HG03378 (cell line): Measurements from ENCODE around the gene LRRC30.

Experiments
- ATAC-seq: cut with Tn5 transposase; IDR thresholded peaks from one replicate; pipeline ENCODE4 v1.9.1; 2021; ENCODE audit warnings: mild to moderate bottlenecking, moderate library complexity; ENCODE audit not compliant: unreplicated experiment

LRRC30 gene

DNA sequence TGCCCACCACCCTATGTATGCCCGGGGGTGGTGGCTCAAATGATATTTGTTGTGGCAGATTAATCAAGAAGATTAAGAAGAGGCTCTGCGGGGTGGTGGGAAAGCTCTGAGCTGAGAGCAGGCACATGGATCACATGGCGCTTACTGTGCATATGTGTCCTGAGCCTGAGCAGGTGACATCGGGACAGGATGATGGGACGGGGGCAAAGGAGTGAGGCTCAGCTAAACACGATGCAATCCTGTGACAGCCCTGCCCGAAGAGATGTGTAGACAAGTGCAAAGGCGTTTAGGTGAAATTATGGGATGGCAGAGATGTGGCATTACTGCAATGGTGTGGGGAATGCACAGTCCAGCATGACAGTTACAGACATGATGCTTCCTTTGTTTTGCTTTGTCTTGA lies 6.0 kb downstream of the LRRC30 start:
- ATAC-seq = no peak

DNA sequence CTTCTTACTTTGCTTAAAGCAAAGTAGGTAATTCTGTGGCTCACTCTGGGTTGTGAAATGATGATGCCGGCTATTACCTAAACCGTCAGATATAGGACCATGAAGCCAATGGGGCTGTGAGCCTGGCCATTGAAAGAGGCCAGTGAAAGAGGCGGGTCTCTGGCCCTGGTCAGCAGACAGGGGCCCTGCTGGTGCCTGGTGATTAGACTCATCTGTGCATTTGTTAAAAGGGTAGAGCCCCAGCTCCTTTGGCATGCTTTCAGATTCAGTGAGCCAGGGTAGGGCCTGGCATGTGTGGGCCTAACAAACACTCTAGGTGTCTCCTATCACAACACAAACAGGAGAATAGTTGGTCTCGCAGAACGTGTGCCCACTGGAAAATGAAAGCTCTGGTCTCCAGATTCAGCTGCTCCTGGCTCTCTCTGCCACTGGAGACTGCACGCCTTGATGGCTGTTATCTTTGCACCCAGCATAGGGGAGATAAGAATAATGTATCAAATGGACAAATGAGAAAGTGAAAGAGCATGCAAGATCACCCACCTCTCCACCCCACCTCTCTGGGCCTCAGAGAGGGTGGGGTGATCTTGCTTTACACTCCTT lies 6.9 kb downstream of the LRRC30 start:
- ATAC-seq = no peak

- ATAC-seq = no peak
Measured at GRCh38 chr18:7242926-7243325, 12.0 kb downstream of the LRRC30 start.

DNA sequence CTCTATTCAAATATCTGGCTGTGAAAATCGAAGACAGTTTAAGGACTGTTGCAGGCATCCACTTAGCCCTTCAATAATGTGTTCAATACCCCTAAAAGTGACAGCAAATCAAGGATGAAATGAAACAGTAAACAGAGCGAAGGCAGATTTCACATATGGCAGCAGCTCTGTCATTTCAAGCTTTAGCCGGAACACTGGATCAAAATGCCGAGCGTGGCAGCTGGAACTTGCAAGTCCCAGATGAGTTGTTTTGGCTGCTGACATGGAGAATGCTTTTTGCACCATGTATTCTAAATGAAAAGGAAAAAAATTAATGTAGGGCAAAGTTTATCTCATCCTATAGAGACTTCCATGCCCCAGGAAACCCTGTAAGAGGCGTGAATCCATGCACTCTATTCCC lies 18.0 kb downstream of the LRRC30 start:
- ATAC-seq = no peak

GRCh38 chr18:7254163-7254562 lies 23.3 kb downstream of the LRRC30 start:
- ATAC-seq = no peak

DNA sequence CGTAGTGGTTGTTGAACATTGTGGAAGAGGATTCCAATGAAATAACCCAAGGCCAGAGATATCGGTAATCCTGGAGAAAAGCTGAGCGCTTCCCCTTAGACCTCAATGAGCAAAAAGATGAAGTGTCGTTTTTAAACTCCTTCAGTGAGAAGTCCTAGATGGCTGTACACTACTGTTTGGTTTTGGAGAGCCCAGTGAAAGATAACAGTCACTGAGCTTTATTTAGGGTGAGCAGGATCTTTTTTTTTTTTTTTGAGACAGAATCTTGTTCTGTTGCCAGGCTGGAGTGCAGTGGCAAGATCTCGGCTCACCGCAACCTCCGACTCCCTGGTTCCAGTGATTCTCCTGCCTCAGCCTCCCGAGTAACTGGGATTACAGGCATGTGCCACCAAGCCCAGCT lies 24.2 kb downstream of the LRRC30 start:
- ATAC-seq = no peak

GRCh38 chr18:7255643-7256042 lies 24.8 kb downstream of the LRRC30 start:
- no peak for ATAC-seq

- no peak for ATAC-seq
Measured at GRCh38 chr18:7256618-7257425, 25.9 kb downstream of the LRRC30 start.

DNA sequence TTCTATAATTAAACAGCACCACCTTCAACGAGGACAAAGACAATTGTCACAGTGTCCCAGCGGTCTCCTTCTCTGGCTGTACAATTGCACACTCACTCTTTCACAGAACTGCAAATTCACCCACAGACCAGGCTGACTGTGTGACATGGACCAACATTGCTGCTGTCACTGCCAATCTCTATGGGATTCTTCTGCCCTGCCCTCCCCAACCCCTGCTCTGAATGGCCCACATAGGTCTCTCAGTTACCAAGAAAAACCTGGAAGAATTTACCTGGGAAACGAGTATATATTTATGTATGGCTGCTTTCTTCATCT lies 26.5 kb downstream of the LRRC30 start:
- no peak for ATAC-seq

DNA sequence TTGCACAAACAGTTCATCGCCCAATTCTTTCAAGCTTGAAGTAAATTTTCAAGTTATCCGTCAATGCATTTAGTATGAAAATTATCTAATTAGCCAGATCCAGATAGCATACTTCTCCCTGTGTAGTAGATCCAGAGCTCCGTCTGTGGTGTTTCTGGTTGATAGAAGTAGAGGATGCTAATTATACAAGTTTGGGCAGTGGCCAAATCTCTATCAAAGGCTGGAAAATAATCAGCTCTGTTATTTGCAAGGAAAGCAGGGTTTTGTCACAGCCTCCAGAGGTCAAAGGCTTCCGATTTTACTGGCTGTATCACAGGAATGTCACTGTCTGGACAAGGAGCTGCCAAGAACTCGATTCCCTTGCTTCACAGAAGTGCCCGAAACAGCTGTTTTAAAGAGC lies 28.6 kb downstream of the LRRC30 start:
- no peak for ATAC-seq

GRCh38 chr18:7261199-7261598 lies 30.3 kb downstream of the LRRC30 start:
- no peak for ATAC-seq

DNA sequence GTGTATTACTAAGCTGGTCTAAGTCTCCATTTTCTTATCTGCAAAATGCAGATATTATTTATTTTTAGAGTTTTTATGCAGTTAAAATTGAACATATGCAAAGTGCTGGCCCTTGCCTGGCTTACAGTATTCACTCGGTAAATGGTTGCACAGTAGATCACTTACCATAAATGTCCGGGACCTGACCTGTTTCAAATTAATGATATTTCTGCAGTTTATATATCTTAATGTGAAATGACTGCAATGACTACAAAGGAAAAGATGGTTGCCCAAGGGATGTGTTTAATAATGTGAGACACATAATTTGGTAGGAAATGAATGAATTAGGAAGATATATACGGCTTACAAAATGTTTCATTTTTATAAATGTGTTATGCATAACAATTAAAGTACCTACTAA lies 37.1 kb downstream of the LRRC30 start:
- no peak for ATAC-seq

DNA sequence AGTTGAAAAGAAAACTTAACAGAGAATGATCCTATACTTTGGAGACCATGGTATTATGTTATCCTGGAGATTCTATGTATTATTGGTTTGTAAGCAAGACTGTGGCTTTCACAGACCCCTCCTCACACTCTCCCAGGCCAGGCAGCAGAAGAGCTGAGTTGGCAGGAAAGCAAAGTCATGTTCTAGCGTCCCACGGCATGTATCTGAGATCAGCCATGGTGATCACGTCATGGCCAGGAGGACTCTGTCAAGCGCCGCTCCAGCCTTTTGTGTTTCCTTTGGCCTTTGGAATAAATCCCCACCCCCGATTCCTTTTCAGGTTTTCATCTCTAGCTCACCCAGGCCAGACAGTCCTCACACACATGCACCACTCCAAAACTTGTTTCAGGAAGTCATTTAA lies 39.1 kb downstream of the LRRC30 start:
- no peak for ATAC-seq

GRCh38 chr18:7272311-7273049 lies 41.6 kb downstream of the LRRC30 start:
- ATAC-seq = no peak

- no peak for ATAC-seq
Measured at GRCh38 chr18:7273301-7273921, 42.5 kb downstream of the LRRC30 start.

- ATAC-seq = no peak
Measured at GRCh38 chr18:7281579-7281978, 50.7 kb downstream of the LRRC30 start.
